A172 (cell line): Measurements from ENCODE around the gene CGB3. TPM values are rescaled to one million over a fixed set of nuclear protein-coding genes. Genes with fewer than 3 reads are reported as not detected.

Experiments used
- DNase-seq: peaks from one replicate; pipeline ENCODE4 v3.0.0-alpha.2; 2015; ENCODE audit warnings: low spot score
- total RNA-seq: library from RNA; depleted of rRNA; stranded (reverse); fragments of >200 nt; shearing (Covaris generic); gene quantifications from 2 replicates; pipeline ENCODE4 v1.2.3, GENCODE V29; 2014; rRNA removed

Gene CGB3
- total RNA-seq, 1 experiment from 2014 or later: 2.6 TPM

- no peak for DNase-seq
These were observed 35.8 kb downstream of the CGB3 start for GRCh38 chr19:48988286-48988685.

DNA sequence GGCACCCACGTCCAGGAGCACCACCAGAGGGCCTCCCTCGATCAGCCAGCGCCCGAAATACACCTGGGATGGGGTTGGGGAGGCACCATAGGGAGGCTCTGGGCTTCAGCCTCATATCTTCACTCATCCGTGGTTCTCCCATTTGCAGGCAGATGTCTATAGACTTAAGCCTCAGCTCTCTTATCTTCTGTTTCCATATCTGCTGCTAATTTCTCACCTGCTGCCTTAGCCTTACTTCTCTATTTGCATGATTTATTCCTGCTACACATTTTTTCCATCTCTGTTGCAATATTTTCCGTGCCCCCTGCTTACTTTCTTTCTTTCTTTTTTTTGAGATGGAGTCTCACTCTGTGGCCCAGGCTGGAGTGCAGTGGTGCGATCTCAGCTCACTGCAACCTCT is 36.8 kb downstream of the CGB3 start:
- DNase-seq: no peak

- no peak for DNase-seq
These were observed 37.9 kb downstream of the CGB3 start for GRCh38 chr19:48986211-48986610.

- no peak for DNase-seq
These were observed 38.4 kb downstream of the CGB3 start for GRCh38 chr19:48985711-48986110.

- DNase-seq: no peak
These were observed 41.9 kb downstream of the CGB3 start for GRCh38 chr19:48982280-48982679.

- DNase-seq: no peak
These were observed 47.1 kb downstream of the CGB3 start for GRCh38 chr19:48977061-48977460.

DNA sequence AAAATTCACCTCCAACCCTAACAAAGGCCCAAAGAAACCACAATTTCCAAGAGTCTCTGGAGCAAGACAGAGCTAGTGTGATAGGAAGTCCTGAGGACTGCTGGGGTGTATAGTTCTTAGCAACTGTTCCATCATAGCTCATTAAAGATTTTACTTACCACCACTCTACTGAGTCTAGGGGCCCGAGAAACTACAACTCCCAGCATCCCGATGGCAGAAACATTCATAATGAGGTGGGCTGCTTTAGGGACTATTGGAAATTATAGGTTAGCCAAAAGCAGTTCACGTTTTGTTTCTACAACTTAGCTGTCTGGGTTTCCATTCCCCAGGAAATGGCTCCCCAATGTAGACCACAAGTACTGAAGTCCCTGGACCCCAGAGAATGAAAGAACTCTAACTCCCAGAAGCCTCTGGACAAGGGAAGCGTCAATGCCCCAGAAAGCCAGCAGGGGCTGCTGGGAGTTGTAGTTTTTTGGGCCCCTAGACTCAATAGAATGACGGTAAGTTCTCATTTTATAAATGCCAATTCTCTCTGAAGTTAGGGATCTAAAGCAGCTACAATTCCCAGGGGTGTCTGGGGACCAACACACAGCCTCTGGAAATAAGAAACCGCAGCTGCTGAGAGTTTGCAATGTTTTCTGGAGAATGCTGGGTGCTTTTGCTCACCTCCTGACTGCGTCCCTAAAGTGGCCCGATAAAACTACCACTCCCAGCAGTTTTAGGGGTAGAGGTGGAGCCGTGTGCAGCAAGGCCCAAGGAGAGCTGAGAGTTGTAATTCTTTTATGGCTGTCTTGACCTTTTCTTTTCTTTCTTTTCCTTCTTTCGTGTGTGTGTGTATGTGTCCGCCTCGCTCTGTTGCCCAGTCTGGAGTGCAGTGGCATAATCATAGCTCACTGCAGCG is 47.9 kb downstream of the CGB3 start:
- DNase-seq: no peak

Other genes with a start within 250 kb of the CGB3 start
- gene BCAT2, start 213.3 kb downstream of the CGB3 start, total RNA-seq: 29.5 and 36.8 TPM in 2 replicates
- 9.9 and 14.6 TPM in 2 replicates for gene HSD17B14, start 187.8 kb downstream of the CGB3 start, total RNA-seq
- gene PLEKHA4, start 155.7 kb downstream of the CGB3 start, total RNA-seq: 1.9 and 6.9 TPM in 2 replicates
- 20.8 and 34.8 TPM in 2 replicates for gene PPP1R15A, start 151.9 kb downstream of the CGB3 start, total RNA-seq
- not detected in 2 replicates for gene TULP2, start 125.6 kb downstream of the CGB3 start, total RNA-seq
- gene NUCB1, start 124.0 kb downstream of the CGB3 start, total RNA-seq: 91.4 and 104 TPM in 2 replicates
- gene DHDH, start 90.6 kb downstream of the CGB3 start, total RNA-seq: 0.10 TPM in 1 of 2 replicates, not detected in the other
- 32.4 and 40.6 TPM in 2 replicates for gene BAX, start 69.5 kb downstream of the CGB3 start, total RNA-seq
- gene FTL, start 59.0 kb downstream of the CGB3 start, total RNA-seq: 1,818 and 2,662 TPM in 2 replicates
- gene GYS1, start 31.0 kb downstream of the CGB3 start, total RNA-seq: 14.1 and 18.2 TPM in 2 replicates
- 121 and 149 TPM in 2 replicates for gene RUVBL2, start 30.4 kb downstream of the CGB3 start, total RNA-seq
- gene LHB, start 7.2 kb downstream of the CGB3 start, total RNA-seq: not detected in 2 replicates
- not detected in 2 replicates for gene CGB2, start 7.6 kb upstream of the CGB3 start, total RNA-seq
- gene CGB1, start 12.6 kb upstream of the CGB3 start, total RNA-seq: not detected in 2 replicates
- 1.3 and 3.4 TPM in 2 replicates for gene CGB5, start 19.5 kb upstream of the CGB3 start, total RNA-seq
- 4.7 and 8.8 TPM in 2 replicates for gene CGB8, start 24.8 kb upstream of the CGB3 start, total RNA-seq
- 0.43 and 1.4 TPM in 2 replicates for gene CGB7, start 33.4 kb upstream of the CGB3 start, total RNA-seq
- gene NTF4, start 40.5 kb upstream of the CGB3 start, total RNA-seq: not detected in 2 replicates
- gene KCNA7, start 48.4 kb upstream of the CGB3 start, total RNA-seq: not detected in 2 replicates
- 143 and 174 TPM in 2 replicates for gene SNRNP70, start 61.1 kb upstream of the CGB3 start, total RNA-seq
- 0.16 and 8.5 TPM in 2 replicates for gene LIN7B, start 90.0 kb upstream of the CGB3 start, total RNA-seq
- not detected in 2 replicates for gene C19orf73, start 94.8 kb upstream of the CGB3 start, total RNA-seq
- 3.4 and 4.7 TPM in 2 replicates for gene PPFIA3, start 95.2 kb upstream of the CGB3 start, total RNA-seq
- 0.07 TPM in 1 of 2 replicates, not detected in the other for gene HRC, start 131.1 kb upstream of the CGB3 start, total RNA-seq
- gene TRPM4, start 133.5 kb upstream of the CGB3 start, total RNA-seq: 3.6 and 7.6 TPM in 2 replicates